T-helper 9 cell (primary cell): ENCODE measurements around the gene MSRB3.
"Not testable (repeated sequence)": the region's sequence is repeated elsewhere in the genome, so short reads cannot be mapped to it uniquely, and the experiment has no call there.

ENCODE experiments used
- DNase-seq: peaks from one replicate; pipeline ENCODE4 v3.0.0-alpha.2; 2020

Gene MSRB3

GRCh38 chr12:65460063-65460462 lies 181.6 kb downstream of the MSRB3 start:
- DNase-seq, result no peak

- no peak for DNase-seq
These were observed 182.5 kb downstream of the MSRB3 start for GRCh38 chr12:65461017-65461416.

GRCh38 chr12:65462484-65462883 lies 184.0 kb downstream of the MSRB3 start:
- no peak for DNase-seq

- DNase-seq, result no peak
These were observed 184.6 kb downstream of the MSRB3 start for GRCh38 chr12:65463082-65463481.

GRCh38 chr12:65463611-65464010 lies 185.1 kb downstream of the MSRB3 start:
- DNase-seq, result no peak

- DNase-seq, result no peak
These were observed 186.4 kb downstream of the MSRB3 start for GRCh38 chr12:65464930-65465329.

GRCh38 chr12:65465766-65466547 lies 187.5 kb downstream of the MSRB3 start:
- no peak for DNase-seq

GRCh38 chr12:65466911-65467310 lies 188.4 kb downstream of the MSRB3 start:
- no peak for DNase-seq

GRCh38 chr12:65470256-65470655 lies 191.8 kb downstream of the MSRB3 start:
- DNase-seq, result no peak

GRCh38 chr12:65472079-65472478 lies 193.6 kb downstream of the MSRB3 start:
- DNase-seq, result no peak

- DNase-seq, result no peak
These were observed 196.3 kb downstream of the MSRB3 start for GRCh38 chr12:65474831-65475230.

GRCh38 chr12:65477721-65478120 lies 199.2 kb downstream of the MSRB3 start:
- DNase-seq, result no peak

- not testable (repeated sequence) for DNase-seq
These were observed 205.5 kb downstream of the MSRB3 start for GRCh38 chr12:65483891-65484516.

GRCh38 chr12:65488197-65488596 lies 209.7 kb downstream of the MSRB3 start:
- no peak for DNase-seq

- no peak for DNase-seq
These were observed 211.8 kb downstream of the MSRB3 start for GRCh38 chr12:65490250-65490649.

GRCh38 chr12:65492998-65493912 lies 214.8 kb downstream of the MSRB3 start:
- DNase-seq, result no peak

GRCh38 chr12:65493913-65494245 lies 215.4 kb downstream of the MSRB3 start:
- no peak for DNase-seq

- no peak for DNase-seq
These were observed 216.1 kb downstream of the MSRB3 start for GRCh38 chr12:65494537-65494936.

GRCh38 chr12:65495233-65495632 lies 216.8 kb downstream of the MSRB3 start:
- no peak for DNase-seq

GRCh38 chr12:65496617-65497016 lies 218.1 kb downstream of the MSRB3 start:
- no peak for DNase-seq

- no peak for DNase-seq
These were observed 219.2 kb downstream of the MSRB3 start for GRCh38 chr12:65497660-65498059.

GRCh38 chr12:65499167-65499566 lies 220.7 kb downstream of the MSRB3 start:
- no peak for DNase-seq

GRCh38 chr12:65500091-65500900 lies 221.8 kb downstream of the MSRB3 start:
- DNase-seq, result no peak
